A549 (cell line): ENCODE measurements around the gene PSME4. TPM values are rescaled to one million over a fixed set of nuclear protein-coding genes. Genes with fewer than 3 reads are reported as not detected.
A peak's percentile ranks its signal among the peaks of the same experiment; 100 is the strongest.
"Not testable (repeated sequence)": the region's sequence is repeated elsewhere in the genome, so short reads cannot be mapped to it uniquely, and the experiment has no call there.

Experiments used
- ATAC-seq, 2 experiments: fragments of 200-7000 bp in 1 of 2; fragments of >200 bp in 1 of 2; cut with Nextera tagmentation in 1 of 2; cut with Tn5 transposase in 1 of 2; 3 replicates each; pipeline versions ENCODE4 v1.8.0 to v1.9.1; 2018 to 2020; ENCODE audit warnings: mild to moderate bottlenecking in 1 of 2, moderate library complexity in 1 of 2
- CTCF ChIA-PET: fragments of 300-600 bp; sonication (Branson Sonifier 250); formaldehyde crosslinking; extraction: SDS; loops from one replicate; lab custom pipeline; 2021; ENCODE audit warnings: antibody characterized with exemption, inconsistent platforms; lab: Yijun Ruan, JAX
- POLR2A ChIA-PET: fragments of 350-600 bp; formaldehyde crosslinking; extraction: SDS; loops from one replicate; lab custom pipeline; 2021; ENCODE audit warnings: antibody characterized with exemption, inconsistent platforms; lab: Yijun Ruan, JAX
- DNase-seq, 2 experiments: peaks; one replicate each; pipeline versions ENCODE4 v3.0.0 to v3.0.0-alpha.2; 2011 to 2016; ENCODE audit warnings: low read depth in 1 of 2, low spot score in 1 of 2
- FAIRE-seq: peaks from 2 replicates; lab custom pipeline; 2011; peaks lifted over from hg19 to GRCh38; lab: Jason Lieb, UNC
- H3K27ac ChIP-seq, 2 experiments: fragments of >200 bp; sonication (Bioruptor Twin); formaldehyde crosslinking; 3 replicates each; pipeline ENCODE4 v1.5.1; 2016 to 2017
- H3K4me1 ChIP-seq: fragments of >200 bp; sonication (Bioruptor Twin); formaldehyde crosslinking; 3 replicates; pipeline ENCODE4 v1.6.1; 2016
- H3K4me2 ChIP-seq: fragments of >200 bp; sonication (Bioruptor Twin); formaldehyde crosslinking; 3 replicates; pipeline ENCODE4 v1.6.1; 2016
- H3K4me3 ChIP-seq: fragments of >200 bp; sonication (Bioruptor Twin); formaldehyde crosslinking; 3 replicates; pipeline ENCODE4 v1.5.1; 2016
- H3K9me3 ChIP-seq: fragments of >200 bp; sonication (Bioruptor Twin); formaldehyde crosslinking; 3 replicates; pipeline ENCODE4 v1.6.1; 2016
- BCL3 ChIP-seq: fragments of >200 bp; sonication (Bioruptor Twin); formaldehyde crosslinking; IDR thresholded peaks from 3 replicates; pipeline ENCODE4 v1.6.1; 2016
- CBX2 ChIP-seq: fragments of 200-600 bp; sonication (generic); IDR thresholded peaks from 2 replicates; pipeline ENCODE4 v1.6.1; 2016; ENCODE audit warnings: low read depth, mild to moderate bottlenecking, borderline replicate concordance
- CBX8 ChIP-seq: fragments of 200-600 bp; sonication (generic); IDR thresholded peaks from 2 replicates; pipeline ENCODE4 v1.6.1; 2016
- CEBPB ChIP-seq, 2 experiments: fragments of >200 bp in 1 of 2; sonication (Bioruptor Twin) in 1 of 2; formaldehyde crosslinking in 1 of 2; IDR thresholded peaks; 2 replicates each; pipeline ENCODE4 v1.6.1; 2012 to 2016
- E2F6 ChIP-seq: IDR thresholded peaks from 2 replicates; pipeline ENCODE4 v1.6.1; 2012; ENCODE audit warnings: low read depth, borderline replicate concordance
- ELK1 ChIP-seq: fragments of 150-350 bp; IDR thresholded peaks from 2 replicates; pipeline ENCODE4 v1.6.1; 2014; ENCODE audit warnings: low read depth, mild to moderate bottlenecking, low read length
- FOSL2 ChIP-seq, 2 experiments: fragments of 450-650 bp in 1 of 2; fragments of >200 bp in 1 of 2; sonication (Bioruptor Twin) in 1 of 2; formaldehyde crosslinking; IDR thresholded peaks; 2 replicates each; pipeline versions ENCODE4 v1.5.0 to v1.6.1; 2016 to 2020; ENCODE audit warnings: mild to moderate bottlenecking in 1 of 2, moderate library complexity in 1 of 2
- HES2 ChIP-seq: fragments of >200 bp; sonication (Bioruptor Twin); formaldehyde crosslinking; IDR thresholded peaks from 2 replicates; pipeline ENCODE4 v1.6.1; 2016
- HOXB5 ChIP-seq: fragments of 250-450 bp; sonication (Bioruptor Pico); IDR thresholded peaks from 2 replicates; pipeline ENCODE4 v1.5.0; 2020; ENCODE audit warnings: mild to moderate bottlenecking, moderate library complexity
- JUN ChIP-seq, 2 experiments: fragments of >200 bp; sonication (Bioruptor Twin); formaldehyde crosslinking; IDR thresholded peaks; 2 replicates in 1 of 2; 3 replicates in 1 of 2; pipeline ENCODE4 v1.6.1; 2016 to 2017
- JUNB ChIP-seq: fragments of >200 bp; sonication (Bioruptor Twin); formaldehyde crosslinking; IDR thresholded peaks from 2 replicates; pipeline ENCODE4 v1.6.1; 2016
- KDM1A ChIP-seq: fragments of 200-600 bp; sonication (generic); IDR thresholded peaks from 2 replicates; pipeline ENCODE4 v1.6.1; 2016; ENCODE audit warnings: low read depth, mild to moderate bottlenecking
- PBX3 ChIP-seq: IDR thresholded peaks from 2 replicates; pipeline ENCODE4 v1.6.1; 2012
- POLR2A ChIP-seq: IDR thresholded peaks from 2 replicates; pipeline ENCODE4 v1.6.1; 2012; ENCODE audit warnings: mild to moderate bottlenecking, low read length
- POLR2AphosphoS2 ChIP-seq: conservative IDR thresholded peaks from 2 replicates; pipeline ENCODE4 v1.6.1; 2012; ENCODE audit warnings: low read length, improper control_type of control experiment, inconsistent platforms
- RCOR1 ChIP-seq: fragments of 150-350 bp; IDR thresholded peaks from 2 replicates; pipeline ENCODE4 v1.6.1; 2014; ENCODE audit warnings: antibody characterized with exemption, low read length, low read depth
- REST ChIP-seq: fragments of 200-600 bp; sonication (generic); IDR thresholded peaks from 2 replicates; pipeline ENCODE4 v1.6.1; 2016; ENCODE audit warnings: antibody characterized with exemption, mild to moderate bottlenecking, moderate library complexity
- ZSCAN20 ChIP-seq: fragments of 250-450 bp; sonication (Bioruptor Pico); IDR thresholded peaks from 2 replicates; pipeline ENCODE4 v1.8.0; 2022; ENCODE audit warnings: mild to moderate bottlenecking, moderate library complexity
- WGBS: methylation state at CpG from one replicate; pipeline ENCODE4 v1.1.6; 2017; ENCODE audit errors: missing lambda C conversion rate; 5-methylcytosine and 5-hydroxymethylcytosine counted together
- polyA plus RNA-seq, 4 experiments: library from polyadenylated mRNA; depleted of rRNA in 3 of 4; stranded (reverse); fragments of >200 nt; fragmentation: RNase III in 1 of 4; extraction: RNeasy Plus Mini Kit Qiagen cat#74134 plus additional on column Dnase treatment in 1 of 4; gene quantifications; 2 replicates in 3 of 4; 3 replicates in 1 of 4; pipeline ENCODE4 v1.2.3, GENCODE V29; 2011 to 2017

The PSME4 gene
- polyA plus RNA-seq, 2 of the 4 experiments (the other 2 are of a cell fraction): 31.9 to 55.8 TPM

GRCh38 chr2:53851052-53851757, 119.6 kb downstream of the PSME4 start:
- TF ChIP-seq CEBPB (IDR thresholded peaks at IDR 0.05): peak in 1 of 2 experiments; percentile 47; a peak in 2 of 4 replicates
- DNase-seq, H3K4me1 ChIP-seq, H3K9me3 ChIP-seq, FAIRE-seq, H3K4me2 ChIP-seq, H3K4me3 ChIP-seq, POLR2A ChIA-PET, H3K27ac ChIP-seq: not testable (repeated sequence)
- 89% methylated on average over 9 of the region's 9 CpGs for WGBS
- CTCF ChIA-PET: interaction anchor here (0.7 kb wide), 1 partner anchor 1549 kb away, joined by 3 read pairs; no protein-coding TSS in a partner anchor
- ATAC-seq: peak in 1 of 2 experiments; percentile 35; a peak in 3 of 6 replicates

- ChIA-PET CTCF (no interaction called here), POLR2A (no interaction called here)
- Histone ChIP-seq H3K4me1 (no peaks in the 10 kb centered on the region), H3K4me3 (no peak overlapping the region), H3K27ac (no peak overlapping the region), H3K4me2 (no peak overlapping the region), H3K9me3 (no peaks in the 10 kb centered on the region)
- DNase-seq: no peak
- ATAC-seq: no peak
- no peak for FAIRE-seq
- 96% methylated on average over 2 of the region's 2 CpGs for WGBS
- TF ChIP-seq ELK1 (no peak), BCL3 (no peak), JUNB (no peak), KDM1A (no peak), REST (no peak), JUN (IDR thresholded peaks at IDR 0.05) (no peak), POLR2AphosphoS2 (no peak), HES2 (no peak), POLR2A (no peak), PBX3 (no peak), CBX2 (no peak), FOSL2 (IDR thresholded peaks at IDR 0.05) (no peak), FOSL2 (CRISPR knock-in tag; IDR thresholded peaks at IDR 0.05) (no peak), RCOR1 (no peak), CBX8 (no peak)
These were observed 122.7 kb downstream of the PSME4 start for GRCh38 chr2:53848062-53848461.

- WGBS: 50% methylated on average over 2 of the region's 2 CpGs
- no peak overlapping the region for H3K4me2 ChIP-seq
- TF ChIP-seq CEBPB (IDR thresholded peaks at IDR 0.05) (no peak), ZSCAN20 (CRISPR knock-in tag) (no peak), E2F6 (no peak), HOXB5 (CRISPR knock-in tag) (no peak)
- TF ChIP-seq, all 56 proteins: peak for 0
- FAIRE-seq (no peak), ATAC-seq (no peak), DNase-seq (no peak)
- Histone ChIP-seq H3K4me3 (no peak overlapping the region), H3K27ac (no peak overlapping the region), H3K4me1 (no peaks in the 10 kb centered on the region), H3K9me3 (peaks cover 7% of the 10 kb centered on the region; the same call in 1 of the 3 replicates)
- ChIA-PET CTCF (no interaction called here), POLR2A (no interaction called here)
These were observed 127.2 kb downstream of the PSME4 start for GRCh38 chr2:53843595-53843994.
